Measurements from ENCODE around the gene CWC27.

Gene CWC27

GRCh38 chr5:65050140-65050539 is 281.4 kb downstream of the CWC27 start:
- Histone ChIP-seq H3K4me1 (ENCODE audit: control insufficient read depth, insufficient read depth, low read length) (no peaks in the 10 kb centered on the region), H3K4me3 (ENCODE audit: low read depth, low read length) (no peak overlapping the region), H3K27ac (ENCODE audit: low read depth, low read length) (no peak overlapping the region), H3K9me3 (ENCODE audit: control insufficient read depth, insufficient read depth, low read length) (no peaks in the 10 kb centered on the region), H3K36me3 (ENCODE audit: control insufficient read depth, insufficient read depth, low read length) (no peaks in the 10 kb centered on the region), H3K27me3 (ENCODE audit: control insufficient read depth, insufficient read depth, low read length) (no peaks in the 10 kb centered on the region), H3K9ac (ENCODE audit: low read depth, low read length) (no peak overlapping the region)

- Histone ChIP-seq H3K36me3 (ENCODE audit: control insufficient read depth, insufficient read depth, low read length) (no peaks in the 10 kb centered on the region), H3K27me3 (ENCODE audit: control insufficient read depth, insufficient read depth, low read length) (no peaks in the 10 kb centered on the region), H3K27ac (ENCODE audit: low read depth, low read length) (no peak overlapping the region), H3K9me3 (ENCODE audit: control insufficient read depth, insufficient read depth, low read length) (no peaks in the 10 kb centered on the region), H3K9ac (ENCODE audit: low read depth, low read length) (no peak overlapping the region), H3K4me3 (ENCODE audit: low read depth, low read length) (no peak overlapping the region), H3K4me1 (ENCODE audit: control insufficient read depth, insufficient read depth, low read length) (no peaks in the 10 kb centered on the region)
Measured at GRCh38 chr5:65050826-65051498, 282.2 kb downstream of the CWC27 start.

- Histone ChIP-seq H3K27ac (ENCODE audit: low read depth, low read length) (no peak overlapping the region), H3K4me3 (ENCODE audit: low read depth, low read length) (no peak overlapping the region), H3K9me3 (ENCODE audit: control insufficient read depth, insufficient read depth, low read length) (peaks cover 8% of the 10 kb centered on the region; the same call in 1 of the 2 replicates), H3K27me3 (ENCODE audit: control insufficient read depth, insufficient read depth, low read length) (no peaks in the 10 kb centered on the region), H3K4me1 (ENCODE audit: control insufficient read depth, insufficient read depth, low read length) (no peaks in the 10 kb centered on the region), H3K9ac (ENCODE audit: low read depth, low read length) (no peak overlapping the region), H3K36me3 (ENCODE audit: control insufficient read depth, insufficient read depth, low read length) (no peaks in the 10 kb centered on the region)
Measured at GRCh38 chr5:65055938-65056337, 287.2 kb downstream of the CWC27 start.

GRCh38 chr5:65059681-65060598 is 291.2 kb downstream of the CWC27 start:
- Histone ChIP-seq H3K9me3 (ENCODE audit: control insufficient read depth, insufficient read depth, low read length) (peaks cover 8% of the 10 kb centered on the region; the same call in 1 of the 2 replicates), H3K27ac (ENCODE audit: low read depth, low read length) (no peak overlapping the region), H3K4me3 (ENCODE audit: low read depth, low read length) (no peak overlapping the region), H3K4me1 (ENCODE audit: control insufficient read depth, insufficient read depth, low read length) (no peaks in the 10 kb centered on the region), H3K27me3 (ENCODE audit: control insufficient read depth, insufficient read depth, low read length) (no peaks in the 10 kb centered on the region), H3K9ac (ENCODE audit: low read depth, low read length) (no peak overlapping the region), H3K36me3 (ENCODE audit: control insufficient read depth, insufficient read depth, low read length) (no peaks in the 10 kb centered on the region)

GRCh38 chr5:65061250-65061973 is 292.7 kb downstream of the CWC27 start:
- Histone ChIP-seq H3K4me1 (ENCODE audit: control insufficient read depth, insufficient read depth, low read length) (peaks cover 3% of the 10 kb centered on the region), H3K27ac (ENCODE audit: low read depth, low read length) (no peak overlapping the region), H3K9ac (ENCODE audit: low read depth, low read length) (no peak overlapping the region), H3K9me3 (ENCODE audit: control insufficient read depth, insufficient read depth, low read length) (peaks cover 8% of the 10 kb centered on the region; the same call in 1 of the 2 replicates), H3K27me3 (ENCODE audit: control insufficient read depth, insufficient read depth, low read length) (no peaks in the 10 kb centered on the region), H3K4me3 (ENCODE audit: low read depth, low read length) (no peak overlapping the region), H3K36me3 (ENCODE audit: control insufficient read depth, insufficient read depth, low read length) (no peaks in the 10 kb centered on the region)

GRCh38 chr5:65061974-65062353 is 293.2 kb downstream of the CWC27 start:
- peaks cover 8% of the 10 kb centered on the region; the same call in 1 of the 2 replicates for H3K9me3 ChIP-seq (ENCODE audit: control insufficient read depth, insufficient read depth, low read length)
- no peak overlapping the region for H3K9ac ChIP-seq (ENCODE audit: low read depth, low read length)
- H3K27ac ChIP-seq (ENCODE audit: low read depth, low read length), result no peak overlapping the region
- no peak overlapping the region for H3K4me3 ChIP-seq (ENCODE audit: low read depth, low read length)
- no peaks in the 10 kb centered on the region for H3K27me3 ChIP-seq (ENCODE audit: control insufficient read depth, insufficient read depth, low read length)
- H3K36me3 ChIP-seq (ENCODE audit: control insufficient read depth, insufficient read depth, low read length), result no peaks in the 10 kb centered on the region
- H3K4me1 ChIP-seq (ENCODE audit: control insufficient read depth, insufficient read depth, low read length), result peaks cover 9% of the 10 kb centered on the region

GRCh38 chr5:65062469-65063083 is 293.8 kb downstream of the CWC27 start:
- no peak overlapping the region for H3K4me3 ChIP-seq (ENCODE audit: low read depth, low read length)
- H3K27ac ChIP-seq (ENCODE audit: low read depth, low read length), result no peak overlapping the region
- H3K9ac ChIP-seq (ENCODE audit: low read depth, low read length), result no peak overlapping the region
- H3K27me3 ChIP-seq (ENCODE audit: control insufficient read depth, insufficient read depth, low read length), result no peaks in the 10 kb centered on the region
- H3K36me3 ChIP-seq (ENCODE audit: control insufficient read depth, insufficient read depth, low read length), result no peaks in the 10 kb centered on the region
- peaks cover 8% of the 10 kb centered on the region; the same call in 1 of the 2 replicates for H3K9me3 ChIP-seq (ENCODE audit: control insufficient read depth, insufficient read depth, low read length)
- peaks cover 9% of the 10 kb centered on the region for H3K4me1 ChIP-seq (ENCODE audit: control insufficient read depth, insufficient read depth, low read length)

GRCh38 chr5:65065001-65065511 is 296.3 kb downstream of the CWC27 start:
- no peak overlapping the region for H3K4me3 ChIP-seq (ENCODE audit: low read depth, low read length)
- H3K9me3 ChIP-seq (ENCODE audit: control insufficient read depth, insufficient read depth, low read length), result no peaks in the 10 kb centered on the region
- H3K27me3 ChIP-seq (ENCODE audit: control insufficient read depth, insufficient read depth, low read length), result no peaks in the 10 kb centered on the region
- H3K4me1 ChIP-seq (ENCODE audit: control insufficient read depth, insufficient read depth, low read length), result peaks cover 9% of the 10 kb centered on the region
- H3K9ac ChIP-seq (ENCODE audit: low read depth, low read length), result no peak overlapping the region
- no peak overlapping the region for H3K27ac ChIP-seq (ENCODE audit: low read depth, low read length)
- H3K36me3 ChIP-seq (ENCODE audit: control insufficient read depth, insufficient read depth, low read length), result no peaks in the 10 kb centered on the region

- Histone ChIP-seq H3K4me1 (ENCODE audit: control insufficient read depth, insufficient read depth, low read length) (peaks cover 9% of the 10 kb centered on the region), H3K36me3 (ENCODE audit: control insufficient read depth, insufficient read depth, low read length) (no peaks in the 10 kb centered on the region), H3K27me3 (ENCODE audit: control insufficient read depth, insufficient read depth, low read length) (no peaks in the 10 kb centered on the region), H3K9ac (ENCODE audit: low read depth, low read length) (no peak overlapping the region), H3K27ac (ENCODE audit: low read depth, low read length) (no peak overlapping the region), H3K9me3 (ENCODE audit: control insufficient read depth, insufficient read depth, low read length) (no peaks in the 10 kb centered on the region), H3K4me3 (ENCODE audit: low read depth, low read length) (no peak overlapping the region)
Measured at GRCh38 chr5:65066387-65067146, 297.8 kb downstream of the CWC27 start.

- Histone ChIP-seq H3K9ac (ENCODE audit: low read depth, low read length) (no peak overlapping the region), H3K4me1 (ENCODE audit: control insufficient read depth, insufficient read depth, low read length) (peaks cover 9% of the 10 kb centered on the region), H3K27ac (ENCODE audit: low read depth, low read length) (no peak overlapping the region), H3K9me3 (ENCODE audit: control insufficient read depth, insufficient read depth, low read length) (no peaks in the 10 kb centered on the region), H3K4me3 (ENCODE audit: low read depth, low read length) (no peak overlapping the region), H3K36me3 (ENCODE audit: control insufficient read depth, insufficient read depth, low read length) (no peaks in the 10 kb centered on the region), H3K27me3 (ENCODE audit: control insufficient read depth, insufficient read depth, low read length) (no peaks in the 10 kb centered on the region)
Measured at GRCh38 chr5:65067147-65067506, 298.4 kb downstream of the CWC27 start.

Data from HUES48 (cell line).